ENCODE results near the gene AR. TPM values are rescaled to one million over a fixed set of nuclear protein-coding genes. Genes with fewer than 3 reads are reported as not detected.

The AR gene
- total RNA-seq, 1 experiment from 2014 or later: 0.86 TPM

DNA sequence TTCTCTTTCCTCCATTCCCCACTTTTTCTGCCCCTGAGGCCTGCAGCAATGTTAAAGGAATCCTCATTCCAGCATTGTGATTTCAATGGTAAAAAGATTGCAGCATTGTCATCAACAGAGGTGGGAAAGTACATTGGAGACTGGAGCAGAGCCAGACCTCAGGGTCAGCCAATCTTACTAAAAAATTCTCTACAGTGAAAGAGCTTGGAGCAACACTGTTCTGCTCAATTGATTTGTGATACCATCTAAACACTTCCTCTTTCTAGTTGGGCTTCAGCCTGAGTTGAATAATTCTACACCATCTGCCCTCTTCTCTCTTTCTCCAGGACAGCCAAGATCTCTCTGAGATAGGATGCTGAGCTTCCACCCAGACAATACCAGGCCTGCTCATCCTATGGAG, 176.5 kb downstream of the AR start:
- Mint-ChIP-seq H3K36me3 (ENCODE audit: insufficient read depth, unreplicated experiment) (peaks cover 4% of the 10 kb centered on the region), H3K4me1 (ENCODE audit: low read depth, unreplicated experiment) (no peaks in the 10 kb centered on the region), H3K27ac (ENCODE audit: unreplicated experiment) (no peak overlapping the region), H3K4me3 (ENCODE audit: unreplicated experiment) (no peak overlapping the region), H3K27me3 (ENCODE audit: insufficient read depth, unreplicated experiment) (no peaks in the 10 kb centered on the region), H3K9me3 (ENCODE audit: unreplicated experiment) (no peaks in the 10 kb centered on the region)
- Histone ChIP-seq H3K27me3 (replicated peaks; ENCODE audit: control insufficient read depth, insufficient read depth, low read length) (no peaks in the 10 kb centered on the region), H3K4me1 (no peaks in the 10 kb centered on the region), H3K4me3 (ENCODE audit: low read depth, low read length) (no peak overlapping the region), H3K36me3 (ENCODE audit: control insufficient read depth, insufficient read depth, low read length) (no peaks in the 10 kb centered on the region), H3K9me3 (no peaks in the 10 kb centered on the region)
- TF ChIP-seq, protein P1, sequence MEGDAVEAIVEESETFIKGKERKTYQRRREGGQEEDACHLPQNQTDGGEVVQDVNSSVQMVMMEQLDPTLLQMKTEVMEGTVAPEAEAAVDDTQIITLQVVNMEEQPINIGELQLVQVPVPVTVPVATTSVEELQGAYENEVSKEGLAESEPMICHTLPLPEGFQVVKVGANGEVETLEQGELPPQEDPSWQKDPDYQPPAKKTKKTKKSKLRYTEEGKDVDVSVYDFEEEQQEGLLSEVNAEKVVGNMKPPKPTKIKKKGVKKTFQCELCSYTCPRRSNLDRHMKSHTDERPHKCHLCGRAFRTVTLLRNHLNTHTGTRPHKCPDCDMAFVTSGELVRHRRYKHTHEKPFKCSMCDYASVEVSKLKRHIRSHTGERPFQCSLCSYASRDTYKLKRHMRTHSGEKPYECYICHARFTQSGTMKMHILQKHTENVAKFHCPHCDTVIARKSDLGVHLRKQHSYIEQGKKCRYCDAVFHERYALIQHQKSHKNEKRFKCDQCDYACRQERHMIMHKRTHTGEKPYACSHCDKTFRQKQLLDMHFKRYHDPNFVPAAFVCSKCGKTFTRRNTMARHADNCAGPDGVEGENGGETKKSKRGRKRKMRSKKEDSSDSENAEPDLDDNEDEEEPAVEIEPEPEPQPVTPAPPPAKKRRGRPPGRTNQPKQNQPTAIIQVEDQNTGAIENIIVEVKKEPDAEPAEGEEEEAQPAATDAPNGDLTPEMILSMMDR (IDR thresholded peaks at IDR 0.05; ENCODE audit: insufficient read depth in 1 of 2, low read depth in 1 of 2, low read length in 1 of 2, severe bottlenecking in 1 of 2, unreplicated experiment in 1 of 2): no peak
- ChIA-PET POLR2A (no interaction called here), CTCF (no interaction called here)
- intact Hi-C loops (cut with micrococcal nuclease; ENCODE audit: unreplicated experiment): no loop called here
- BruUV-seq (replicated peaks): no TSS peak
- DNase-seq: no peak

DNA sequence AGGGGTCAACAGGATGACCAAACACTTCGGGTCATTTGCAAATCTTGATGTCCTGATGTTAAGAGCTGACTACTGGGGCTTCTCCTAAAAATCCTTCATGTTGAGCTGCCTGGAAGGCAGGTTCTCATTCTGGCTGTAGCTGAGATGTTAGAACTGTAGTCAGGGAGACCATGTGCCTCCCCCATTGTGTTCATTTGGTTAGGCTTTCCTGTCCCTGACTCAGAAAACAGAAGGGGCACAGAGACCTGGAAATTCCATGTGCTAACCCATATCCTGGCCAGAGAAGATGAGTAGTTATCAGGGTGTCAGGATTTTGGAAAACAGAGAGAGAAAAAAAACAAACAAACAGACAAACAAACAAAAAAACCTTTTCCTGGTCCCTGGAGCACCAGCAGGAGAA, 177.5 kb downstream of the AR start:
- H3K4me1 Mint-ChIP-seq (ENCODE audit: low read depth, unreplicated experiment): no peaks in the 10 kb centered on the region
- H3K27me3 Mint-ChIP-seq (ENCODE audit: insufficient read depth, unreplicated experiment): no peaks in the 10 kb centered on the region
- TF ChIP-seq, protein P1 (IDR thresholded peaks at IDR 0.05; ENCODE audit: insufficient read depth in 1 of 2, low read depth in 1 of 2, low read length in 1 of 2, severe bottlenecking in 1 of 2, unreplicated experiment in 1 of 2): no peak
- BruUV-seq (replicated peaks): no TSS peak
- ChIA-PET POLR2A (no interaction called here), CTCF (no interaction called here)
- peaks cover 4% of the 10 kb centered on the region for H3K36me3 Mint-ChIP-seq (ENCODE audit: insufficient read depth, unreplicated experiment)
- H3K27ac Mint-ChIP-seq (ENCODE audit: unreplicated experiment): no peak overlapping the region
- intact Hi-C loops (cut with micrococcal nuclease; ENCODE audit: unreplicated experiment): no loop called here
- H3K9me3 ChIP-seq: no peaks in the 10 kb centered on the region
- no peak overlapping the region for H3K4me3 ChIP-seq (ENCODE audit: low read depth, low read length)
- H3K36me3 ChIP-seq (ENCODE audit: control insufficient read depth, insufficient read depth, low read length): no peaks in the 10 kb centered on the region
- no peak for DNase-seq
- H3K4me3 Mint-ChIP-seq (ENCODE audit: unreplicated experiment): no peak overlapping the region
- H3K9me3 Mint-ChIP-seq (ENCODE audit: unreplicated experiment): no peaks in the 10 kb centered on the region
- no peaks in the 10 kb centered on the region for H3K27me3 ChIP-seq (replicated peaks; ENCODE audit: control insufficient read depth, insufficient read depth, low read length)
- H3K4me1 ChIP-seq: no peaks in the 10 kb centered on the region

DNA sequence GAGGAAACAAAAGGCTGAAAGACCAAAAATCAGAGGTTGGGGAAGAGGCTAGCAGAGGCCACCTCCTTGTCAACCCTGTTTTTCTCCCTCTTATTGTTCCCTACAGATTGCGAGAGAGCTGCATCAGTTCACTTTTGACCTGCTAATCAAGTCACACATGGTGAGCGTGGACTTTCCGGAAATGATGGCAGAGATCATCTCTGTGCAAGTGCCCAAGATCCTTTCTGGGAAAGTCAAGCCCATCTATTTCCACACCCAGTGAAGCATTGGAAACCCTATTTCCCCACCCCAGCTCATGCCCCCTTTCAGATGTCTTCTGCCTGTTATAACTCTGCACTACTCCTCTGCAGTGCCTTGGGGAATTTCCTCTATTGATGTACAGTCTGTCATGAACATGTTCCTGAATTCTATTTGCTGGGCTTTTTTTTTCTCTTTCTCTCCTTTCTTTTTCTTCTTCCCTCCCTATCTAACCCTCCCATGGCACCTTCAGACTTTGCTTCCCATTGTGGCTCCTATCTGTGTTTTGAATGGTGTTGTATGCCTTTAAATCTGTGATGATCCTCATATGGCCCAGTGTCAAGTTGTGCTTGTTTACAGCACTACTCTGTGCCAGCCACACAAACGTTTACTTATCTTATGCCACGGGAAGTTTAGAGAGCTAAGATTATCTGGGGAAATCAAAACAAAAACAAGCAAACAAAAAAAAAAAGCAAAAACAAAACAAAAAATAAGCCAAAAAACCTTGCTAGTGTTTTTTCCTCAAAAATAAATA, 179.9 kb downstream of the AR start:
- intact Hi-C loops (cut with micrococcal nuclease; ENCODE audit: unreplicated experiment): no loop called here
- Histone ChIP-seq H3K4me3 (ENCODE audit: low read depth, low read length) (no peak overlapping the region), H3K27me3 (replicated peaks; ENCODE audit: control insufficient read depth, insufficient read depth, low read length) (no peaks in the 10 kb centered on the region), H3K9me3 (no peaks in the 10 kb centered on the region), H3K4me1 (no peaks in the 10 kb centered on the region), H3K36me3 (ENCODE audit: control insufficient read depth, insufficient read depth, low read length) (no peaks in the 10 kb centered on the region)
- CTCF ChIA-PET: no interaction called here
- Mint-ChIP-seq H3K9me3 (ENCODE audit: unreplicated experiment) (no peaks in the 10 kb centered on the region), H3K4me1 (ENCODE audit: low read depth, unreplicated experiment) (no peaks in the 10 kb centered on the region), H3K36me3 (ENCODE audit: insufficient read depth, unreplicated experiment) (peaks cover 4% of the 10 kb centered on the region), H3K27me3 (ENCODE audit: insufficient read depth, unreplicated experiment) (no peaks in the 10 kb centered on the region), H3K27ac (ENCODE audit: unreplicated experiment) (no peak overlapping the region), H3K4me3 (ENCODE audit: unreplicated experiment) (no peak overlapping the region)
- DNase-seq: no peak
- BruUV-seq (replicated peaks): no TSS peak
- POLR2A ChIA-PET: no interaction called here
- TF ChIP-seq, protein P1 (IDR thresholded peaks at IDR 0.05; ENCODE audit: insufficient read depth in 1 of 2, low read depth in 1 of 2, low read length in 1 of 2, severe bottlenecking in 1 of 2, unreplicated experiment in 1 of 2): no peak
